ENCODE results near the gene LPCAT1. TPM values are rescaled to one million over a fixed set of nuclear protein-coding genes. Genes with fewer than 3 reads are reported as not detected.

Gene LPCAT1
- total and polyA plus RNA-seq, 10 of the 15 experiments (the other 5 are each of a cell fraction or from before 2014, with no cell fraction given): 2.3 to 109 (median 72.7) TPM

- DNase-seq (ENCODE audit: low read depth, low spot score): no peak
- no peak for FAIRE-seq
- in situ Hi-C loops (cut with MboI): no loop called here
- WGBS (ENCODE audit: insufficient coverage, insufficient replicate concordance, low lambda C conversion rate, missing lambda C conversion rate): 49% methylated on average over 16 of the region's 16 CpGs
- Histone ChIP-seq H3K4me1 (ENCODE audit: control insufficient read depth, insufficient read depth, low read length) (no peaks in the 10 kb centered on the region), H3K9ac (ENCODE audit: control insufficient read depth, insufficient read depth, low read length) (no peak overlapping the region), H3K9me3 (replicated peaks; ENCODE audit: control insufficient read depth, insufficient read depth, low read length) (no peaks in the 10 kb centered on the region; the same call in 2 of the 3 replicates), H3K4me2 (ENCODE audit: control insufficient read depth, insufficient read depth) (no peak overlapping the region), H3K36me3 (ENCODE audit: control insufficient read depth in 2 of 2, insufficient read depth in 2 of 2, low read length in 1 of 2) (no peaks in the 10 kb centered on the region), H4K20me1 (ENCODE audit: control insufficient read depth, insufficient read depth) (no peaks in the 10 kb centered on the region), H3K4me3 (no peak overlapping the region), H3K79me2 (ENCODE audit: control insufficient read depth, insufficient read depth, low read length) (no peaks in the 10 kb centered on the region), H3K27me3 (replicated peaks in 1 of 2; ENCODE audit: control insufficient read depth in 2 of 2, insufficient read depth in 2 of 2, low read length in 1 of 2) (no peaks in the 10 kb centered on the region; a peak in 1 of 4 replicates), H3K27ac (ENCODE audit: control insufficient read depth, insufficient read depth) (no peak overlapping the region), H2AFZ (ENCODE audit: control insufficient read depth, low read depth, low read length) (no peak overlapping the region)
- ChIA-PET POLR2A (no interaction called here), CTCF (no interaction called here), RAD21 (ENCODE audit: unreplicated experiment) (no interaction called here), SMC1A (ENCODE audit: uncharacterized antibody, unreplicated experiment) (no interaction called here)
- intact Hi-C loops (cut with micrococcal nuclease; ENCODE audit: unreplicated experiment): no loop called here
- no TSS peak for BruUV-seq (replicated peaks)
- no peak for ATAC-seq
- TF ChIP-seq ZZZ3 (IDR thresholded peaks at IDR 0.05; ENCODE audit: control insufficient read depth, insufficient read length, low read depth) (no peak), HCFC1 (IDR thresholded peaks at IDR 0.05; ENCODE audit: low read length) (no peak), USF1 (IDR thresholded peaks at IDR 0.05; ENCODE audit: borderline replicate concordance, extremely low read length, insufficient read depth, low read depth, low read length) (no peak), ASH2L (IDR thresholded peaks at IDR 0.05; ENCODE audit: borderline replicate concordance, low read depth) (no peak), POLR2AphosphoS5 (IDR thresholded peaks at IDR 0.05; ENCODE audit: low read length) (no peak), NFXL1 (IDR thresholded peaks at IDR 0.05; ENCODE audit: borderline replicate concordance) (no peak), MTA3 (IDR thresholded peaks at IDR 0.05; ENCODE audit: borderline replicate concordance, low read length) (no peak), RAD21 (IDR thresholded peaks at IDR 0.05; ENCODE audit: insufficient read depth, low read depth, low read length) (no peak), E2F4 (IDR thresholded peaks at IDR 0.05; ENCODE audit: low read depth, low read length) (no peak), EED (IDR thresholded peaks at IDR 0.05; ENCODE audit: low read depth) (no peak), KLF5 (IDR thresholded peaks at IDR 0.05; ENCODE audit: partially characterized antibody) (no peak), WRNIP1 (IDR thresholded peaks at IDR 0.05; ENCODE audit: borderline replicate concordance, low read depth, low read length) (no peak), NFIC (IDR thresholded peaks at IDR 0.05; ENCODE audit: low read depth, low read length) (no peak), BACH1 (IDR thresholded peaks at IDR 0.05; ENCODE audit: borderline replicate concordance) (no peak)
- TF ChIP-seq, protein P1, sequence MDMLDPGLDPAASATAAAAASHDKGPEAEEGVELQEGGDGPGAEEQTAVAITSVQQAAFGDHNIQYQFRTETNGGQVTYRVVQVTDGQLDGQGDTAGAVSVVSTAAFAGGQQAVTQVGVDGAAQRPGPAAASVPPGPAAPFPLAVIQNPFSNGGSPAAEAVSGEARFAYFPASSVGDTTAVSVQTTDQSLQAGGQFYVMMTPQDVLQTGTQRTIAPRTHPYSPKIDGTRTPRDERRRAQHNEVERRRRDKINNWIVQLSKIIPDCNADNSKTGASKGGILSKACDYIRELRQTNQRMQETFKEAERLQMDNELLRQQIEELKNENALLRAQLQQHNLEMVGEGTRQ (IDR thresholded peaks at IDR 0.05; ENCODE audit: borderline replicate concordance, low read depth, low read length): no peak
- TF ChIP-seq, protein P2, sequence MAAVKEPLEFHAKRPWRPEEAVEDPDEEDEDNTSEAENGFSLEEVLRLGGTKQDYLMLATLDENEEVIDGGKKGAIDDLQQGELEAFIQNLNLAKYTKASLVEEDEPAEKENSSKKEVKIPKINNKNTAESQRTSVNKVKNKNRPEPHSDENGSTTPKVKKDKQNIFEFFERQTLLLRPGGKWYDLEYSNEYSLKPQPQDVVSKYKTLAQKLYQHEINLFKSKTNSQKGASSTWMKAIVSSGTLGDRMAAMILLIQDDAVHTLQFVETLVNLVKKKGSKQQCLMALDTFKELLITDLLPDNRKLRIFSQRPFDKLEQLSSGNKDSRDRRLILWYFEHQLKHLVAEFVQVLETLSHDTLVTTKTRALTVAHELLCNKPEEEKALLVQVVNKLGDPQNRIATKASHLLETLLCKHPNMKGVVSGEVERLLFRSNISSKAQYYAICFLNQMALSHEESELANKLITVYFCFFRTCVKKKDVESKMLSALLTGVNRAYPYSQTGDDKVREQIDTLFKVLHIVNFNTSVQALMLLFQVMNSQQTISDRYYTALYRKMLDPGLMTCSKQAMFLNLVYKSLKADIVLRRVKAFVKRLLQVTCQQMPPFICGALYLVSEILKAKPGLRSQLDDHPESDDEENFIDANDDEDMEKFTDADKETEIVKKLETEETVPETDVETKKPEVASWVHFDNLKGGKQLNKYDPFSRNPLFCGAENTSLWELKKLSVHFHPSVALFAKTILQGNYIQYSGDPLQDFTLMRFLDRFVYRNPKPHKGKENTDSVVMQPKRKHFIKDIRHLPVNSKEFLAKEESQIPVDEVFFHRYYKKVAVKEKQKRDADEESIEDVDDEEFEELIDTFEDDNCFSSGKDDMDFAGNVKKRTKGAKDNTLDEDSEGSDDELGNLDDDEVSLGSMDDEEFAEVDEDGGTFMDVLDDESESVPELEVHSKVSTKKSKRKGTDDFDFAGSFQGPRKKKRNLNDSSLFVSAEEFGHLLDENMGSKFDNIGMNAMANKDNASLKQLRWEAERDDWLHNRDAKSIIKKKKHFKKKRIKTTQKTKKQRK (IDR thresholded peaks at IDR 0.05; ENCODE audit: low read depth, low read length): no peak
Measured at GRCh38 chr5:1436681-1437080, 87.1 kb downstream of the LPCAT1 start.
